HG02981 (cell line): ENCODE results near the gene NME7.
"Not testable (repeated sequence)": the region's sequence is repeated elsewhere in the genome, so short reads cannot be mapped to it uniquely, and the experiment has no call there.

Experiments
- ATAC-seq: cut with Tn5 transposase; IDR thresholded peaks from one replicate; pipeline ENCODE4 v1.9.1; 2021; ENCODE audit warnings: mild to moderate bottlenecking, moderate library complexity; ENCODE audit not compliant: unreplicated experiment

The NME7 gene

DNA sequence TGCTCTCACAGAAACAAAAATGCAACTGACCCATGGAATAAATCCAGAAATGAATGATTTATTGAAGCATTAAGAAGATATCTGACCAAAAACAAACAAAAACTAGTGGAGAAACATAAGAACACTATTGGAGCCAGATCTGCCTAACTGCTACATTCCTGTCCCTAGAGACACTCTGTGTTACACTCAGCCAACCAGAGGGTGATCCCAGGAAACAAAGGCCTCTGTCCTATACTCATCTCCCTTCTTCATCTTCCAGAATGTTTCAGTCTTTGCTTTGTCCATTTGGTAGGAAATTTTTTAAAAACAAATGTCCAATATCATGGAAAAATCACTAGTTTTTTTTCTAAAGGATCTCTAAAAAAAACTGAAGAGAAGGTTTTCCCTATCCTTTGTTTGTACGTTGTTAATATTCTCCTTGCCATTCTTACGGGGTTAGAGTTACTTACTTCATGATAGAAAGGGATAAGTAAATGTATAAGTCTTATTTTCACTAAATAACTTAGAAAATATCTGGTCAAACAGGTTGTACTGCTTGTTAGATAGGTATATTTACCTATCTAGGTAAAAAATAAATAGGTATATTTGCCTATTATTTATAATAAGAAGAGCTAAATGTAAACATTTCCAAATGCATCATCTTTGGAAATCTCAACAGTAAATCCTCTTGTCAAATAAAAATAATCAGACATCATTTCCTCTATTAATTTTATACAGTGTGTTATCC is 59.1 kb downstream of the NME7 start:
- ATAC-seq: no peak

DNA sequence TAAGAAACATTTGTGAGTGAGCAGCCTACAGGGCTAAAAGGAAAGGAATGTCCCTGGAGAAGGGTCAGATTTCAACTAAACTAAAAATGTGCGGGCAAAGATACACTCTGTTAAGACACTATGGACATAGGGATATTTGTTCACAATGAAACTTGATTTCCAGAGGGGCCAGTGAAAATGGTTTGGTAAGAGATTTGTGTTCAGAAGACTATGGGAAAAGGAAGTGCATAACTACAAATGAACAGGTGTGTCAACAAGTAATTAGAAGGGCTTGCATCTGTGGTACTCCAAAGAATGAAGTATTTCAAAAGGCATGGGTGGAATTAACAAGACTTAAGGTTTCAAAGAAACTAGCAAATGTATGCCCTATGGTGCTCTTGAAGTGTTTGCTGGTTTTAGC is 60.4 kb downstream of the NME7 start:
- no peak for ATAC-seq

DNA sequence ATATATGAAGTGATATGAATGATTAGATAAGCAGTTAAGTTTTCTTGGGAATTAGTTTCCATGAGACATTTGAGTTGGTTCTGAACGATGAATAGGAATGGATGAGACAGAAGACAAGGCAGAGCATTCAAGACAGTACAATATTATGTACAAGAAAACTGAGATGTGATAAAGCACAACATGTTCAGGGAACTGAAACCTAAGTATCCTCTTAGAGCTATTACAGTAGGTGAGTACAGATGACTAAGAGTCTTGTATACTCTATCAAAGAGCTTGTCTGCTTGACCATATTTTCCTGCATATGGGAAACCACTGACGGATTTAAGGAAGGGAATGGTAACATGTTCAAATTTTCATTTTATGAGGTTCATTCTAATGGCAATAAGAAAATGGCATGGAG is 61.6 kb downstream of the NME7 start:
- ATAC-seq: no peak

DNA sequence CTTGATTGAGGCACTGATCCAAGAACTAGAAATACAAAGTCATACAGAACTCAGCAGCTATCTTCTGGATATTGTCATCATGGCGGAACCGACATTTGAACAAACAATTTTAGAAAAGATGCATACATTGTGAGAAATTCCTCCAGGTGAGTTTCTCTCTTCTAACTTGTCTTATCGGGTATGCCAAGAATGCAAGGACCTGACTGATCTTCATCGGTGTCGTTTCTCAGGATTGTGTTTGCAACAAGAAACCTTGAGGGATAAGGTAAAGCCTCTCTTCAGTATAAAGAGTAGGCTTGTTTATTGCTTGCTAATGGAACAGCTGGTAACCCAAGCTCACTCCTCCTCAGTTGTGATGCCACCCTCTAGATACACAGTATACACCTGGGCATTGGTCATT is 62.2 kb downstream of the NME7 start:
- ATAC-seq: no peak

DNA sequence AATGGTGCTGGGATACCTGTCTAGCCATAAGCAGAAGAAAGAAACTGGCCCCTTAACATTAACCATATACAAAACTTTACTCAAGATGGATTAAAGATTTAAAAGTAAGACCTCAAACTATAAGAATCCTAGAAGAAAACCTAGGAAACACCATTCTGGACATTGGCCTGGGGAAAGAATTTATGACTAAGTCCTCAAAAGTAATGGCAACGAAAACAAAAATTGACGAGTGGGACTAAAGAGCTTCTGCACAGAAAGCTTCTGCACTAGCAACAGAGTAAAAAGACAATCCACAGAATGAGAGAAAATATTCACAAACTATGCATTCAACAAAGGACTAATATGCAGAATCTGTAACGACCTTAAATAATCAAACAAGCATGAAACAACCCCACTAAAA is 66.7 kb downstream of the NME7 start:
- ATAC-seq: no peak

DNA sequence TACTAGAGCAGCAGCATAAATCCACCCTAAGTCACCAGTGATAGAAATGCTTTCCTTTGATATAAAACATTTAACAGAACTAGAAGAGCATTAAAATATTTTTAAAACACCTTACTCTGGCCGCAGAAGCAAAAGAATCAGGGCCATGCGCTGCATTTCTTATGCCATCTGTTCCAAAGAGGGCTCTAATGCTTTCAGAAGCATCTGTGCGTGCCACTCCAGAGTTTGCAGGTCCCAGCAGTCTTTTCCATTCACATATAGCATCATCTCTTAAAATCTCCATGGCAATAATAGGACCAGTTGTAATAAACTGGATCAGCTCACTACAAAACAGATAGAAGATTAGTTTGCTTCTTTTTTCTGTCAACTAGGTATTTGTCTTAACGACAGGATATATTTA is 69.2 kb downstream of the NME7 start:
- no peak for ATAC-seq

DNA sequence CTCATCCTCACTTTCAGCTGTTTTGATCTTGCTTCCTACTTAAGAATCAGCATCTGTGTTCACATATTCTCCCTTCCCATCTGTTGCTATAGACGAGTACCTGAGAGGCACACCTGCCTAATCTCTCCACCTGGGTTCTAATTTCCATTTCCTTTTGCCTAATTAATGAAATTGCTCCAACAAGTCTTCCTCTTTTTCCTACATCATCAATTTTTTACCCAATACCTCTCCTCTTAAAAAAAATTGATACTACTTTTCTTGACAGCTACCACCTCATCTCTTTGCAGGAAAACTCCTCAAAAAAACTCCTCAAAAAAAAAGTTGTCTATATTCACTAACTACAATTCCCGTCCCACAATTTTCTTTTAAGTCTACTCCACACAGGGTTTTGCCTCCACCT is 71.8 kb downstream of the NME7 start:
- no peak for ATAC-seq

DNA sequence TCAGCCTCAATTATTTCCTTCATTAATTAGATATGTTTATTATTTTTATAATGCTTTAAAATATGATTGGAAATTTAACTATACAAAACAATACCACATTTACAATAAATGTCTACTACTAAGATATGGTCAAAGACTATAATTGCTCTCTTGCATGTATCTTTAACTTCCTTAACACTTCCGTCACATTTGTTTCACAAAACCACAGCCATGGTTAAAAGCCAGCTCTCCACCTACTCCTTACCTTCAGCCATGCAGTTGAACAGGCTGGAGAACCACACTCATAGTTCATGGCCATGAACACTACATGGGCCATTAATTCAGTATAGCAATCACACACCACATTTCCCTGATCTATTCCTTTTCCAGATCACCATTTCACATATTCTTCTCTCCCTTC is 72.2 kb downstream of the NME7 start:
- ATAC-seq: no peak

DNA sequence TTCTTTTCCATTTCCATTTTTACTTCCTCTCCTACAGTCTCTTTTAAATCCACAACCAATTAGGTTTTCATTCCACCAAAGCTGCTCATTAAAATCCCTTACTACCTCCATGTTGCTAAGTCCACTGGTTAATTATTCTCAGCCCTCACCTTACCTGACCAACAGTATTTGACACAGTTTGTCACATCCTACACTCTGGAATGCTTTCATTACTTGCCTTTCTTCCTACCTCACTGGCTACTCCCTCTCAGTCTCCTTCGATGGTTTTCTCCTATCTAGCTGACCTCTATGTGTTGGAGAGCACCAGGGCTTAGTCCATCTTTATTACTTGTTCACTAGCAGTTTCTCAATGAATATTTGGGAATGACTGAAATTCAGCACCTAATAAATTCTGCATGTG is 78.6 kb downstream of the NME7 start:
- ATAC-seq: no peak

DNA sequence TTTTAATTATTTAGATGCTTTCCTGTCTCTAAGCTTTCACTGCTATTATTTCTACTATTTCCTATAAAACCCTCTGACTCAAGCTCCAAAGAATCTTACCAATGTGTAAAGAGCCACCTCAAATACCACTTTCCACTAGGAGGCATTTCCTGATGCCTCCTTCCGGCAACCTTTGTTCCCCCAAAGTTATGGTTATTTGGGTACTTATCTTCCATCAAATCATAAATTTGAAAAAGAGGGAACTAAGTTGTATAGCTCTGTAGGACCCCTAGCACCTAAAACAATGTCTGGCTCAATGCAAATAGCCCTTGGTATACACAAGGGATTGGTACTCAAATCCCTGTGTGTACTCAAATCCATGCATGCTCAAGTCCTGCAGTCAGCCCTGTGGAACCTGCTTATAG is 79.6 kb downstream of the NME7 start:
- no peak for ATAC-seq

DNA sequence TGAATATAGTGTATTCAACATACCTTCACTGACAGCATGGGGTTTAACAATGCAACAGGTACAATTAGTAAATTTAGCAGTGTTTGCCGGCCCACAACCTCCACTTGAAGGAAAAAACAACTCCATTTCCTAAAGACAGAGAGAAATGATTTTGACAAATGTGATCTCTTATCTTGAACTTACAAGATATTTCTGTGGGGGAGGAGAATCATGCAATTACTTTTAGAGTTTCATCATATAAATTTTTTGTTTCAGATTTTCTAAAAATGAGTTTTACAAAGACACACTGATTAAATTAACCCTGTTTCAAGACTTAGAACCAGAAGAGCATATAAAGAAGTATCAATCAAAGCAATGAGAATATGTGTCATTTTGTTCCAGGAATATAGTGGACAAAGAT is 80.3 kb downstream of the NME7 start:
- no peak for ATAC-seq

DNA sequence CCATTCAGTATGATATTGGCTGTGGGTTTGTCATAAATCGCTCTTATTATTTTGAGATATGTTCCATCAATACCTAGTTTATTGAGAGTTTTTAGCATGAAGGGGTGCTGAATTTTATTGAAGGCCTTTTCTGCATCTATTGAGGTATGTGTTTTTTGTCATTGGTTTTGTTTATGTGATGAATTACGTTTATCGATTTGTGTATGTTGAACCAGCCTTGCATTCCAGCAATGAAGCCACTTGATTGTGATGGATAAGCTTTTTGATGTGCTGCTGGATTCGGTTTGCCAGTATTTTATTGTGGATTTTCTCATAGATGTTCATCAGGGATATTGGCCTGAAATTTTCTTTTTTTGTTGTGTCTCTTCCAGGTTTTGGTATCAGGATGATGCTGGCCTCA is 86.0 kb downstream of the NME7 start:
- not testable (repeated sequence) for ATAC-seq

DNA sequence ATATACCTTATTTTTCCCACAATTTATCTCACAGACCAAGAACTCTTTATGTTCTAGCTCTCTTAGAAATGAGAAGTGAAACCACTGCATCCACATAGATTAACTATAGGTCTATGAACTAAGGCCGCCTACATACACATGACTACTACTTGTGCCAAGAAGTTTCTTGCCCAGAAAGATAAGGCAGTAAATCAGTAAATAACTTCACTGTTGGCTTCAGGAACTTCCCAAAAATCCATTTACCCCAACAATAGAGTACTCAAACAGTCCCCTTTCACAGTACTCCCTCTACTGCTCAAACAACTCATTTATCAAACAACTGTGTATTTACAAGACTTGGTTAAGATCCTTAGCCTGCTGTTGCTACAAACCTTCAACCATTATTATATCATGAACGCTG is 96.5 kb downstream of the NME7 start:
- ATAC-seq: peak; percentile 79

DNA sequence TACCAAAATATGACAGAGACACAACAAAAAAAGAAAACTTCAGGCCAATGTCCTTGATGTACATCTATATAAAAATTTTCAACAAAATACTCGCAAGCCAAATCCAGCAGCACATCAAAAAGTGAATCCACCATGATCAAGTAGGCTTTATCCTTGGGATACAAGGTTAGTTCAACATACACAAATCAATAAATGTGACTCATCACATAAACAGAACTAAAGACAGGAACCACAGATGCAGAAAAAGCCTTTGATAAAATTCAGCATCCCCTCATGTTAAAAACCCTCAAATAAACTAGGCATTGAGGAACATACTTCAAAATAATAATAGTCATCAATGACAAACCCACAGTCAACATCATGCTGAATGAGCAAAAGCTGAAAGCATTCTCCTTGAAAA is 101.5 kb downstream of the NME7 start:
- ATAC-seq: no peak

DNA sequence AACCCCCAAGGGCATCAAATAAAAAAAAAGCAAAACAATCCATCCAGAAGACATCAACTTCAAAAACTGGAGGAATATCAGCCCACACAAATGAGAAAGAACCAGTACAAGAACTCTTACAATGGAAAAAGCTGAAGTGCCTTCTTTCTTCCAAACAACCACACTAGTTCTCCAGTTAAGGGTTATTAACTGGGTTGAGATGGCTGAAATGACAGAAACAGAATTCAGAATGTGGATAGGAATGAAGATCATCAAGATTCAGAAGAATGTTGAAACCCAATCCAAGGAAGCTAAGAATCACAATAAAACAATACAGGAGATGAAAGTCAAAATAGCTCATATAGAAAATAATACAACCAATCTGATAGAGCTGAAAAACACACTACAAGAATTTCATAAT is 104.5 kb downstream of the NME7 start:
- no peak for ATAC-seq

DNA sequence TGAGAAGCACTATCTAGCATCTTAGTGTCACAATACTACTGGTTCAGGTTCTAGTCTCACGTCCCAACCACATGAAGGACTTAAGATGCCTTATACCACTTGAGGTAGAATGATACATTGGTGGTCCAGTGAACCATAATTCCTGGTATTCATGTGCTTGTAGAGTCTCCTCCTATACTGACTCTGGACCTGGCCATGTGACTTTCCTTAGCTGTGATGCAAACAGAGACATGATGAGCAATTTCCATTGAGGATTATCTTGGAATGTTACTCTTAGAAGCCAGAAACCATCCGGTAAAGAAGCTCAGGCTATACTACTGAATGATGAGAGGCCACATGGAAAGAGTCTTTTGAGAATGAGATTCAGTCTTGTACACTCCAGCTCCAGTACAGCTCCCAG is 105.7 kb downstream of the NME7 start:
- no peak for ATAC-seq

DNA sequence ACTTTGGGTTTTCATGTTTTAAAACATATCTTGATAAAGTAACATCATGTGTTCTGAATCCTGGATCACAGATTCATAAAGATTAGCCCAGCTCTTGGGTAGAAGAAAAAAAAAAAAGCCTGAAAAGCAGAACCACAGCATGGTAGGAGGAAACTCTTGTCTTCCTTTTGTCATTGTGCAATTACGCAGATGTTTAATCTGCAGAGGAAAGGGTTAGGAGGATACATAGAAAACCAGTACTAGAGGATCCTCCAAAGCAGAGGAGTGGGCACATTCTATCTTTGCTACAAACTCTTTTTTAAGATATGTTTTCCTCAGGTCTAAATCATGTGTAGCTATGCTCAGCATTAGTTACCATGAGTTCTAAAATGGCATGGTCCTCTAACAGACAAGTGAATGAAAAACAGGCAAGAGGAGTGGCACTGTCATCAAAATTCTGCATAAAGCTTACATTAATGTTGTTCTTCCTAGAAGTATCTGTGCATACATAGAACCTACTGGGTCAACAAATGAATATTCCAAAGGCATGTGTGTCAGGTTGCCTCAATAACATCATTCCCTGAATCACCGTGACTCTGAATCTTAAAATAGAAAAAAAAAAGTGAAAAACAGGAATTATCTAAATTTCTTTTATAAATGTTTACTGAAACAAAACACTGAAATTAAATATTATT is 107.0 kb downstream of the NME7 start:
- no peak for ATAC-seq

DNA sequence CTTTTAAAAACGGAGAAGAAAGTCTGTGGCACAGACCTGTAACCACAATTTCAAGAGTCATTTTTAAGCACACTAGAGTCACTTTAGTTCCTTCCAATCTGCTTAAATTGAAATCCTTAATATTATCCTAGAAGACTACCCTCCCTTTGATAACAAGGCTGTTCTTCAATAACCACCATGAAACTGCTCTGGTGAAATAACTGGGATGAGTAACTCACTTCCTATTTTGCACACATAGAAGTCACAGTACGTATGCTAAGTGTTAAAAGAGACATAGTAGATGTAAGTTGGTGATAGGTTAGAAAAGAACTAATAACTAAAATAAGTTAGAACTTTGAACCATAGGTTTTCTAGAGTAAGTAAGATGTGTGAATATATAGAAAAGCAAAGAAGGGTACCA is 107.8 kb downstream of the NME7 start:
- ATAC-seq: no peak

DNA sequence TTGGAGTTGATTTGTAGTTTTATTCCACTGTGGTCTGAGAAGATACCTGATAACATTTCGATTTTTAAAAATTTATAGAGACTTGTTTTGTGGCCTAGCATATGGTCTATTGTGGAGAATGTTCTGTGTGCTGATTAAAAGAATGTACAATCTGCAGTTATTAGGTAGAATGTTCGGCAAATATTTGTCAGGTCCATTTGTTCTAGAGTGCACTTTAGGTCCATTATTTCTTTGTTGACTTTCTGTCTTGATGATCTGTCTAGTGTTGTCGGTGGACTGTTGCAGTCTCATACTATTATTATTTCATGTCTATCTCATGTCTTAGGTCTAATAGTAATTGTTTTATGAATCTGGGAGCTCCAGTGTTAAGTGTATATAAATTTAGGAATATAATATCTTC is 116.8 kb downstream of the NME7 start:
- no peak for ATAC-seq

DNA sequence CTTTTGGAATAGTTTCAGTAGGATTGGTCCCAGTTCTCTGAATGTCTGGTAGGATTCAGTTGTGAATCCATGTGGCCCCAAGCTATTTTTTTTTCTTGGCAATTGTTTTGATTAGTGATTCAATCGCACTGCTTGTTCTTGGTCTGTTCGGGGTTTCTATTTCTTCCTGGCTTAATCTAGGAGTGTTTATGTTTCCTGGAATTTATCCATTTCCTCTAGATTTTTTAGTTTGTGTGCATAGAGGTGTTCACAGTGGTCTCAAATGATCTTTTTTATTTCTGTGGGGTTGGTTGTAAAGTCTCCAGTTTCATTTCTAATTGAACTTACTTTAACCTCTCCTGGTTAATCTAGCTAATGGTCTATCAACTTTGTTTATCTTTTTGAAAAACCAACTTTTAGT is 117.6 kb downstream of the NME7 start:
- no peak for ATAC-seq

DNA sequence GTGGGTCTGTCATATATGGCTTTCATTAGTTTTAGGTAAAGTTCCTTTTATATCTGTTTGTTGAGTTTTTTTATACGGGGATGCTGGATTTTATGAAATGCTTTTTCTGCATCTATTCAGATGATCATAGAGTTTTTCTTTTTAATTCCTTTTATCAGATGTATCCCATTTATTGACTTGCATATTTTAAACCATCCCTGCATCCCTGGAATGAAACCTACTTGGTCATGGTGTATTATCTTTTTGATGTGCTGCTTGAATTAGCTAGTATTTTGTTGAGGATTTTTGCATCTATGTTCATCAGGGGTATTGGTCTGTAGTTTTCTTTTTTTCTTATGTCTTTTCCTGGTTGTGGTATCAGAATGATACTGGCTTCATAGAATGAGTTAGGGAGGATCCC is 118.0 kb downstream of the NME7 start:
- no peak for ATAC-seq

DNA sequence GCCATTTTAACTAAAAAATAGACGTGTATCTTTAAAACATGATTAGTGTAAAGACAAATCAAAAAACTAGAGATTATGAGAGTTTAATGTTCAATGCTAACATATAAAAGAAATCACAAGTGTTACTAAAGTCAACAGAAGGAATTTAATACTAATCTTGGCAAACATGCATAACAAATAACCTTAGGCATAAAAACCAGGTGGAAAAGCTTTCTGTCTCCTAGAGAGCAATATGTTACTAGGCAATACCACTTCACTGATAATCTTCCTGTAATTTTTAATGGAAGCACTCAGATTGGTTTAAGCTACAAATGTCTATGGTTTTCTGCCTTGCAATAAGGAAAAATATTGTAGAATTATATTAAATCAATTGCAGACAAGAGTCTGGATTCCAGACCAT is 121.9 kb downstream of the NME7 start:
- ATAC-seq: no peak
